NCI-H2107 treated with DMSO at 0.1 percent for 48 hours (cell line): ENCODE data around the gene TNPO1.
"Not testable (repeated sequence)": the region's sequence is repeated elsewhere in the genome, so short reads cannot be mapped to it uniquely, and the experiment has no call there.

ENCODE experiments used
- DNase-seq: peaks from one replicate; lab custom pipeline; 2025; ENCODE audit not compliant: unreplicated experiment; lab: John Stamatoyannopoulos, UW

The TNPO1 gene

DNA sequence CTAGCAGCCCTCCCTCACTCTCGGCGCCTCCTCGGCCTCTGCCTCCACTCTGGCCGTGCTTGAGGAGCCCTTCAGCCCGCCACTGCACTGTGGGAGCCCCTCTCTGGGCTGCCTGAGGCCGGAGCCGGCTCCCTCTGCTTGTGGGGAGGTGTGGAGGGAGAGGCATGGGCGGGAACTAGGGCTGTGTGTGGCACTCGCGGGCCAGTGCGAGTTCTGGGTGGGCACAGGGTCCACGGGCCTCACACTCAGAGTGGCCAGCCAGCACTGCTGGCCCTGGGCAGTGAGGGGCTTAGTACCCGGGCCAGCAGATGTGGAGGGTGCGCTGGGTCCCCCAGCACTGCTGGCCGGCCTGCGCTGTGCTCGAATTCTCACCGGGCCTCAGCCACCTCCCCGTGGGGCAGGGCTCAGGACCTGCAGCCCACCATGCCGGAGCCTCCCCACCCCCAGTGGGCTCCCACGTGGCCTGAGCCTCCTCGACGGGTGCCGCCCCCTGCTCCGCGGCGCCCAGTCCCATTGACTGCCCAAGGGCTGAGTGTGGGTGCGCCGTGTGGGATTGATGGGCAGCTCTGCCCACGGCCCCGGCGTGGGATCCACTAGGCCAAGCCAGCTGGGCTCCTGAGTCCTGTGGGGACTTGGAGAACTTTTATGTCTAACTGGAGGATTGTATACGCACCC lies 109.0 kb downstream of the TNPO1 start:
- no peak for DNase-seq

DNA sequence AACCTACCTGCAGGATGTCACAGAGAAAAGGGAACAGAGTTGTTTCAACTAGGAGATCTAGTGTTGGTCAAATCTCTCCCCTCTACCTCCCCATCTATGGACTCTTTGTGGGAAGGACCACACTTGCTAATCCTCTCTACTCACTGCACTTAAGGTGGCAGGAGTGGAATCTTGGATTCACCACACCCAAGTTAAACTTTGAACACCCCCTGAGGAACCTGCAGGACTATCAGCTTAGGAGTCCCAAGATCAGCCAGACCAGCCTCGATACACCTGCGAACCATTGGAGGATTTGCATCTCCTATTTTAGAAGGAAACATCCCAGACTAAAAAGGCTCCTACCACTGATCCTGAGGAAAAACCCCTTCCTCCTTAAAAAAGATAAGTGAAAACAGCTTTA lies 116.2 kb downstream of the TNPO1 start:
- DNase-seq: not testable (repeated sequence)

DNA sequence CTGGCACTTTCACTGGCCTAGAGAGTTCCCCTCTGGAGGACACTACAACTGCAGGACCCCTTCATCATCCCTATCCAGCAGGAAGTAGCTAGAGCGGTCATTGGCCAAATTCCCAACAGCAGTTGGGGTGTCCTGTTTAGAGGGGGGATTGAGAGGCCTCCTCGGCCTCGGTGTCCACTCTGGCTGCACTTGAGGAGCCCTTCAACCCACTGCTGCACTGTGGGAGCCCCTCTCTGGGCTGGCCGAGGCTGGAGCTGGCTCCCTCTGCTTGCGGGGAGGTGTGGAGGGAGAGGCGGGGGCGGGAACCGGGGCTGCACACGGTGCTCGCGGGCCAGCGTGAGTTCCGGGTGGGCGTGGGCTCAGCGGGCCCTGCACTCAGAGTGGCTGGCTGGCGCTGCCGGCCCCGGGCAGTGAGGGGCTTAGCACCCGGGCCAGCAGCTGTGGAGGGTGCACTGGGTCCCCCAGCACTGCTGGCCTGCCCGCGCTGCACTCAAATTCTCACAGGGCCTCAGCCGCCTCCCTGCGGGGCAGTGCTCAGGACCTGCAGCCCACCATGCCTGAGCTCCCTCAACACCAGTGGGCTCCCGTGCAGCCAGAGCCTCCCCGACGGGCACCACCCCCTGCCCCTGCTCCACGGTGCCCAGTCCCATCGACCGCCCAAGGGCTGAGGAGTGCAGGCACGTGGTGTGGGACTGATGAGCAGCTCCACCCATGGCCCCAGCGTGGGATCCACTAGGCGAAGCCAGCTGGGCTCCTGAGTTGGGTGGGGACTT lies 118.7 kb downstream of the TNPO1 start:
- DNase-seq: not testable (repeated sequence)

DNA sequence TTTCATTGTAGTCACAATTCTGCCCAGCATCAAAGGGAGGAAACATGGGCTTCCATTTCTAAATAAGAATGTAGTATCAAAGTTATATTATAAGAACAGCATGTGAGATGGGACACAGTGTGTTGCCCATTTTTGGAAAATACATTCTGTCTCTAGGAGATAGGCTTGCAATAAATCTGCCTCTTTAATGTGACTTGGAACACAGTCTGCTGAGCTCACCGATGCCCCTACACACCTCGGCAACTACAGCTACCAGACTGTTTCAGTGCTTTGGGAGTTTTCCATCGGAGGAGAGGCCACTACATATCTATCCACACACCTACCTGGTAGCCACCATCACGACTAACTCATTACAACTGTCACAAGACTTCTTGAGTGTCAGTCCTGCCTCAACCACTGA lies 120.4 kb downstream of the TNPO1 start:
- no peak for DNase-seq

DNA sequence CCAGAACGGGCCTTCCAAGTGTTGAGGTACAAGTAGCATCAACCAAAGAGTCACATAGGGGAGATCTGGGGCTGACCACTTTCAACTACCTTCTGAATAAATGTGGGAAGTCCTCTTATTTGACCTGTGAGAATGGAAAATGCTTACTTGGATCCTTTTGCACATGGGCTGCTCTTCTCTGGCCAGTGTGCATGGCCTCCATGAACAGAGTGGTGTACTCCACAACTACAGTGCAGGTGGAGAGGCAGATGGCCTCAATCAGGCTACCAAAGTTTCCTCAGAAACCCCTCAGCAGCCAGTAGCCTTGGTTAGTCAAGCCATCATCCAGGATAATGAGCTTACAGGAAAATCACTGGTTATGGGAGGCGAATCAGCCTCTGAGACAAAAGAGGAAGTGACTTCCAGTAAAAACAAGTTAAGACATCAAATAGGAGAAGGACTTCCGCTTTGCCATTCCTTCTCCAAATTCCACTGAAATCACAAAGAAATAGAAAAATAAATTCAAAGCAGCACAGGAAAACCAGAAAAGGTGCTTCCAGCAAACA lies 121.1 kb downstream of the TNPO1 start:
- DNase-seq: no peak

DNA sequence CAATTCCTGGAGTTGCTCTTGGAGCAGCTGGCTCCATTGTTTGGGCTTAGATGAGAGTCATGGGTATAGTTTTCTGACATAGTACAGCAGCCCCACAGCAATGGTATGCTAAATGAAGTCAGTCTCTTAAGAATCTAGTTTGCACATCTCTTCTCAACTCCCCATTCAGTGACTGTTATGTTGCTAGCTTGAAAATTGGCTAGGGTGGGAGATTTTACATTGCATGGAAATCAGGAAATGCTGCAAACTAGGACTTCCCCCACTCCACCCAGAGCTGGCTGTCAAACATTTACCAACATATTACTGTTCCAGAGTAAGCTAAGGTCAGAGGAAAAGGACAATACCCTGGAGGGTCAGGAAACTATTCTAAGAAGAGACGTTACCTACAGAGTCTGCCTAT lies 121.7 kb downstream of the TNPO1 start:
- no peak for DNase-seq

DNA sequence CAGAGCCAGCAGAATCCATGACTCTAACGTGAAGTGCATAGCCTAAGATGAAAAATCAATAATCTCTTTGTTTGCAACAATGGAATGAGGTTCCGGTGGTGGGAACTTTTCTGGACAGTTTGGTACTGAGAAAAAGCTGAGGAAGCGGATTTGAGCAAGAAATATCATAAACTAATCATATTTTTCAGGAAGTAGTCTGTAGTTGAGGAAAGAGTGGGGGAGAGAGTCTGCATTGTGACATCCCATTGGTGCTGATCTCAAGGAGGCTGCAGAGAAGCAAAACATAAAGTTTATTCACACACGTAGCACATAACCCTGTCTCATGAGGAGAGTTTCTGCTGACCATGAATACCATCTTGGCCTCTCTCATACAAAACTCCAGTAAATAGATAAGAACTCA lies 123.6 kb downstream of the TNPO1 start:
- DNase-seq: no peak

DNA sequence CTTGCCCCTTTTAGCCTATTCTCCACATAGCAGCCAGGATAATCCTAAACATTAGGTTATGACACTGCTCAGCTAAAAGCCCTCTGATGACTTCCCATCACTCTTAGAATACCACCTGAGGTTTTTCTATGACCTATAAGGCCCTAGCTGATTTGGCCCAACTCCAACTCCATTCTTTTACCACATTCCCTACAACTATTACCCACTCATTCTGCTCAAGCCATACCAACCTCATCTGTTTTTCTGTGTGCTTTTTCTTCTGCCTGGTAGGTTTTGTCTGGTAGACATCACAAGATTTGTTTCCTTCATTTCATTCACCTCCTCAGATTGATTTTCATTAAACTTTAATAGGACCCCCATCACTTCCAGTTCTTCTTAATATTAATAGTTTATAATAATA lies 126.8 kb downstream of the TNPO1 start:
- DNase-seq: no peak

DNA sequence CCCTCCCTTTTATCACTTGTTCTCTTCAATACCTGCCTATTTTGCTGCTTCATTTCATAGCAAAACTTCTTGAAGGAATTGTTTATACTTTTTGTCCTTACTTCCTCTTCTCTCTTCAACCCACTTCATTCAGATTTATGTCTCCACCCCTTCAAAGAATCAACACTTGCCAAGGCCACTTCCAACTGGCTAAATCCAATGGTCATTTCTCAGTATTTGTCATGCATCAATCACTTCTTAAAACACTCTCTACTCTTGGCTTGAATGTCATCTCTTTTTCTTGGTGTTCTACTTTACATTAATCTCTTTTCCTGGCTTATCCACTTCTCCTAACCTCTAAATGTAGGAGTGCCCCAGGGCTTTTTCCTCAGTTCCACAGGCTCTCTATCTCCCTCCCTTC lies 131.0 kb downstream of the TNPO1 start:
- no peak for DNase-seq

DNA sequence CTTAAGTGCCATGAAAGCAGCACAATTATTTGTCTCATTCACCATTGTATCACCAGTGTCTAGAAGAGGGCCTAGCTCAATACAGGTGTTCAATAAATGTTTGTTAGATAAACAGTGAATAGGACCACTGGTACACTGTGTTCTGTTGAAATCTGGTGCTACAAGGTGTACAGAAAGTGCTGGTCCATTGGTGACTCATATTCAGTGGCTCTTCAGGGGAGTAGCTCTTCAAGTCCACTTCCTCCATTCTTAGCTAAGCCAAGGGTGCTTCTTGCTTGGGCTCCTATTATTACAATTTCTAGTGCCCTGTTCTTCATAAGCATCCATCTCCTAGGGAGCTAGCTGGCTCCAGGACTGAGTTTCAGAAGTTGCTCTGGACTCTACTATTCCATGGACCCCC lies 133.0 kb downstream of the TNPO1 start:
- no peak for DNase-seq

DNA sequence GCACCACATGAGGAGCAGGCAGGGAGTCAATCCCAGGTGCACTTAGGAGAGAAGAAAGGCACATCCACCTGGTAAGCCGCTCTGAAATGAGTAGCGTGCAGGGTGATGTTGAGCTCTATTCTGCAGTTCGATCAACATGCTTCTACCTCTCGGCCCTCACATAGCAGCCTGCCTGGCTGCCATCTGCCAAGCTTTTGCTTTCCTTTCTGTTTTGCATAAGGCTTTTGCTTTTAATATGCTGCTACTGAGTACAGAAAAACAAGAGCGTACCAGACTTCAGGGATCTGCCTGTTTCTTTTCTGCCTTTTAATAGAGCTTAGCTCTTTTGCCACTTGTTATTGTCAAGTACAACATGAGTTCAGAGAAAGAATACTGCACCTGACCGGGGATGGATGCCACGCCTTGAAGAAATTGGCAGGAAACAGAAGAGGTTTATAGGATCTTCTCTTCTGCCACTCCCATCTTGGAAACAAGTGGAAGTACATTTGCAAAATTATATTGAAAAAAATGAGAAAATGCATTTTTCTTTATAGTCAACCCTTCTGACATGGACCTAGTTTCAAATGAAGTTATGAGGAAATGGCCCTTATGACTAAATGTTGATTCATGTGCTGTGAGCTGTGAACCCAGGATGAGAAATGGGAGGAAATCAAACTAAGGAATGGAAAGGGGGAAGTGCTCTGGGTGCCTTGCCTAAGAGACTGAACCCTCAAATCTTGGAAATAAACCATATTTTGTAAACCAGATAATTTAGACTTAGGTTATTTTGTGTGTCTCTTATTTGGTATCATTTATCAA lies 135.4 kb downstream of the TNPO1 start:
- no peak for DNase-seq

DNA sequence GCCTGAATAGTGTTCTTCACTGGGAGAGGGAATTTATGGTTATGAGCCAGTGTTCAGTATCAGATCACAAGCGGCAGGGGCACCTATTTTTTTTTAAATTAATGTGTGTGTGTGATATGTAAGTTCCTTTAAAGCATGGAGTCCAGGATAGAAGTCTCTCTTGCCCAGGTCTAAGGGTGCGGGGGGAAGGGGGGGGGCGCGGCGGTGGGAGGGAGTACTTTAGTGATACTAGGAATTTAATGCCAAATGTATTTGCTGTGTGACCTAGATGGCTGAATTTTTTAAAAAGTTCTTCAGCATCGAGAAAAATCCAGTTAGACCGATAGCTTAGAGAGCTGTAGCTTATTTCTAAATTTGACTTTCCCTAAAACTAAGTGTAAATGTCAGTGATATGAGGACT lies 137.9 kb downstream of the TNPO1 start:
- no peak for DNase-seq

DNA sequence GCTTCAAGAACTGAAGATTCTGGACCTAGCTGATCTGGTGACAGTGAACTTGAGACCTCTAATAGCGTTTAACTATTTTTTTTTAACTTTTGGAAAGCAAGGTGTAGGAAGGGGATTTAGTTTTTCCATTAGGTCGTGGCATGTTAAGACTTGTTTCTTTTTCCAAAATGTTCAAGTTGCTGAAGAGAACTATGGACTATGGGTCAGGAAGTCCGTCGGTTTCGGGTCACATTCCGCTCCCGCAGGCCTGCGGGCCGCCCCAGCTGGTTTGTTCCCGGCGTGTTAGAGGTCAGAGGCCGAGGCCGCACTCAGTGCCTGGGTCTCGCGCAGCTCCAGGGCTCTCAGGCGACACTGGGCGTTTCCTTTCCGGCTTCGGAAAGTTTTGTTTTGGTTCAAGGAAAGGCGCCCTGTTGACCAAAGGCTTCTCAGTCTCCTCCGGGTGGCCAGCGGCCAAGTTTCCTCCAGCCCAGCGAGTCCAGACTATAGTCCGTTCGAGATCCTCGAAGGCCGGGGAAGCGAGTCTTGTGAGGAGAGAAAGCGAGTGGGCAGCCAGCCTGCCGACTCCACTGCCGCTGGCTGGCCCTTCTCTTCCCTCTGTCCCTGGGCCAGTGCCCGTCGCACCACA lies 138.8 kb downstream of the TNPO1 start:
- DNase-seq: no peak

DNA sequence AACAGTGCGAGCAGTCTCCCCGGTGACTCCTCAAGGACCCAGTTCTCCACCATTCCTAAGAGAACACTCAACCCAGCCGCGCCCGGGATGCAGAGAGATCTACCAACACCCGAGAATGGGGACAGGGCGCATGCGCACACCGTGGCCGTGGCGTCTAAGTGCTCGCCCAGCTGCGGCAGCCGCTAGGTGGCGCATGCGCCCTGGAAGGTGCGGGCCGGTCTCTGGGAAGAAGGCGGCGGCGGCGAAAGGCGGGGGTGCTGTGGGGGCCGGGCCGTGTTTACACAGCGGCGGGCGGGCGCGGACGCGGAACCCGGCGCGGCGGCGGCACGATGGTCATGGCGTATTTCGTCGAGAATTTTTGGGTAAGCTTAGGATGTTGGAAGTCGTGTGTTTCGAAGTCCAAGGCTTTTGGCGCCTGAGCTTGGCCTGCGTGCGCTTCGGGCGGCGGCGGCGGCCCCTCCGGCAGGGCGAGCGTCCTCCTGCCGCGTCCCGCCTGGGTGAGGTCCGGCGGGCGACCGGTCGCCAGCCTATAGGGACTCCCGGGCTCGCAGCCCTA lies 139.4 kb downstream of the TNPO1 start, which contains the start of gene FCHO2:
TSS of gene FCHO2 (plus strand) at position 274 of the 556 bp plus-strand sequence. CDS start at position 330, 56 bp downstream.
- peak; percentile 71 for DNase-seq

DNA sequence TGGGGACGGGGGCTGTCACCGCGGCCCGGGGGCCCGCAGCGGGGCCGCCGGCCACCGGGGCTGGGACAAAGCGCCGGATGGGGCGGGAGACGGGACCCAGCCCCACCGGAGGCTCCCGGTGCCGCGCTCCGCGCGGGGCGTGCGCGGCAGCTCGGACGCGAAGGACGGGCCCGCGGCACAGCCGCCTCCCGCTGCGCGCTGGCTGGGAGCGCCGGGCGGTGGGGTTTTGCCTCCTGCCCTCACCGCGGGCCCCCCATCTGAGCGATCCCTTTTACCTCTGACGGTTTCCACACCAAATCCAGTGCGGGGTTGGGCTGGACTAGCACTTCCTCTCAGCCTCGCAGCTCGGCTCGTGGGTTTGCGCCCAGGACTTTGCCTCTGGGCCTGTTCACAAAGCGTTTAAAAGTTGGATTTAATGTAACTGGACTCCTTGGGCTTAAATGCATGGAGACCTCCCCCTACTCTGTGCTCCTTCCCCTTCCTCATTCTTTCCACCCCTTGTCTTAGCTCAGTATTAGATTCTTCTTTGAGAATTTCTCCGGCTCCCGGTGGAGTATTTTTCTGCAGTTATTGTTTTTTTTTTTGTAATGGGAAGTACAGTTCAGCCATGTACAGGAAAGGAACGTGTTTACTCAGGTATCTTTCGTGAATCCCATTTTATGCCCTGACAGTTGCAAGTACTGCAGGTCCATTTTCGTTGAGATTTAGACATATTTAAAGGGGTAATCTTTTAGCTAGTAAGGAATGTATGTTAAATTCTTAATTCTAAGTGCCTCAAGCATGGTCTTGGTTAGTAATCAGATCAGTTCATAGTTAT lies 140.1 kb downstream of the TNPO1 start:
- DNase-seq: no peak

DNA sequence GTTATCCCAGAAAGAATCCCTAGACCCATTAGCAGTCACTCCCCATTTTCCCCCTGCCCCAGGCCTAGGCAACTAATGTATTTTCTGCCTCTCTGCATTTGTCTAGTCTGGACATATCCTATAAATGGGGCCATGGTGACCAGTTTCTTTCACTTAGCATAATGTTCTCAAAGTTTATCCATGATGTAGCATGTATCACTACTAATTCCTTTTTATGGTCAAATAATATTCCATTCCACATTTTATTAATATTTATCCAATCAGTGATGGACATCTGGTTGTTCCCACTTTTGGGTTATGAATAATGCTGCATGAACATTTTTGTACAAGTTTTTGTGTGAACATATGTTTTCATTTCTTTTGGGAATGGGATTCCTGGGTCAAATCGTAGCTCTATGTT lies 140.9 kb downstream of the TNPO1 start:
- no peak for DNase-seq

DNA sequence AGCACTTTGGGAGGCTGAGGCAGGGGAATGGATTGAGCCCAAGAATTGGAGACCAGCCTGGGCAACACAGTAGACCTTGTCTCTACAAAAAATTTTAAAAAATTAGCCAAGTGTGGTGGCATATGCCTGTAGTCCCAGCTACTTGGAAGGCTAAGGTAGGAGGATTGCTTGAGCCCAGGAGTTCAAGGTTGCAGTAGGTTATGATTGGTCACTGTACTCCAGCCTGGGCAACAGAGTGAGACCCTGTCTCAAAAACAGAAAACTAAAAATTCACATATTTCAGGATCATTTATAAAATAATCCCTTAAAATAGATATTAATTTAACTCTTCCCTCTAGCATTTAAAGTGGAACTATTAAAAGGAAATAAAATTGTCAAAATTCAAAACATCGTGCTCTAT lies 142.8 kb downstream of the TNPO1 start:
- DNase-seq: no peak
